SK-N-SH treated with all-trans-retinoic acid at 6 μM for 48 hours (cell line): ENCODE measurements around the gene CFAP74.

Experiments used
- ARNTL ChIP-seq: fragments of 450-650 bp; formaldehyde crosslinking; IDR thresholded peaks from 2 replicates; pipeline ENCODE4 v1.5.0; 2020; ENCODE audit warnings: low read depth, mild to moderate bottlenecking, moderate library complexity, borderline replicate concordance
- BACH2 ChIP-seq: fragments of 250-450 bp; sonication (Bioruptor Pico); IDR thresholded peaks from 2 replicates; pipeline ENCODE4 v1.9.0; 2021; ENCODE audit warnings: mild to moderate bottlenecking, borderline replicate concordance
- CSDC2 ChIP-seq: fragments of 250-450 bp; sonication (Bioruptor Pico); IDR thresholded peaks from 2 replicates; pipeline ENCODE4 v1.5.0; 2020; ENCODE audit warnings: mild to moderate bottlenecking, moderate library complexity
- ZFP30 ChIP-seq: fragments of 450-650 bp; formaldehyde crosslinking; IDR thresholded peaks from 2 replicates; pipeline ENCODE4 v1.5.0; 2022; ENCODE audit warnings: mild to moderate bottlenecking, moderate library complexity
- TF ChIP-seq, protein P1 (sequence below): fragments of 250-450 bp; sonication (Bioruptor Pico); IDR thresholded peaks from 2 replicates; pipeline ENCODE4 v1.8.0; 2020; ENCODE audit warnings: mild to moderate bottlenecking, moderate library complexity, borderline replicate concordance
- TF ChIP-seq, protein P2 (sequence below): fragments of 250-450 bp; sonication (Bioruptor Pico); IDR thresholded peaks from 2 replicates; pipeline ENCODE4 v1.5.1; 2021; ENCODE audit warnings: mild to moderate bottlenecking, moderate library complexity
- TF ChIP-seq, protein P3 (sequence below): fragments of 250-450 bp; sonication (Bioruptor Pico); IDR thresholded peaks from 2 replicates; pipeline ENCODE4 v1.5.1; 2020; ENCODE audit warnings: low read depth, mild to moderate bottlenecking, moderate library complexity

GRCh38 chr1:2000432-2000831, 3.2 kb downstream of the CFAP74 start:
- TF ChIP-seq, protein P1, sequence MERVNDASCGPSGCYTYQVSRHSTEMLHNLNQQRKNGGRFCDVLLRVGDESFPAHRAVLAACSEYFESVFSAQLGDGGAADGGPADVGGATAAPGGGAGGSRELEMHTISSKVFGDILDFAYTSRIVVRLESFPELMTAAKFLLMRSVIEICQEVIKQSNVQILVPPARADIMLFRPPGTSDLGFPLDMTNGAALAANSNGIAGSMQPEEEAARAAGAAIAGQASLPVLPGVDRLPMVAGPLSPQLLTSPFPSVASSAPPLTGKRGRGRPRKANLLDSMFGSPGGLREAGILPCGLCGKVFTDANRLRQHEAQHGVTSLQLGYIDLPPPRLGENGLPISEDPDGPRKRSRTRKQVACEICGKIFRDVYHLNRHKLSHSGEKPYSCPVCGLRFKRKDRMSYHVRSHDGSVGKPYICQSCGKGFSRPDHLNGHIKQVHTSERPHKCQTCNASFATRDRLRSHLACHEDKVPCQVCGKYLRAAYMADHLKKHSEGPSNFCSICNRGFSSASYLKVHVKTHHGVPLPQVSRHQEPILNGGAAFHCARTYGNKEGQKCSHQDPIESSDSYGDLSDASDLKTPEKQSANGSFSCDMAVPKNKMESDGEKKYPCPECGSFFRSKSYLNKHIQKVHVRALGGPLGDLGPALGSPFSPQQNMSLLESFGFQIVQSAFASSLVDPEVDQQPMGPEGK: no peak
- TF ChIP-seq ZFP30 (CRISPR knock-in tag): no peak
- TF ChIP-seq, protein P2, sequence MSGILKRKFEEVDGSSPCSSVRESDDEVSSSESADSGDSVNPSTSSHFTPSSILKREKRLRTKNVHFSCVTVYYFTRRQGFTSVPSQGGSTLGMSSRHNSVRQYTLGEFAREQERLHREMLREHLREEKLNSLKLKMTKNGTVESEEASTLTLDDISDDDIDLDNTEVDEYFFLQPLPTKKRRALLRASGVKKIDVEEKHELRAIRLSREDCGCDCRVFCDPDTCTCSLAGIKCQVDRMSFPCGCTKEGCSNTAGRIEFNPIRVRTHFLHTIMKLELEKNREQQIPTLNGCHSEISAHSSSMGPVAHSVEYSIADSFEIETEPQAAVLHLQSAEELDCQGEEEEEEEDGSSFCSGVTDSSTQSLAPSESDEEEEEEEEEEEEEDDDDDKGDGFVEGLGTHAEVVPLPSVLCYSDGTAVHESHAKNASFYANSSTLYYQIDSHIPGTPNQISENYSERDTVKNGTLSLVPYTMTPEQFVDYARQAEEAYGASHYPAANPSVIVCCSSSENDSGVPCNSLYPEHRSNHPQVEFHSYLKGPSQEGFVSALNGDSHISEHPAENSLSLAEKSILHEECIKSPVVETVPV (CRISPR knock-in tag): no peak
- TF ChIP-seq, protein P3, sequence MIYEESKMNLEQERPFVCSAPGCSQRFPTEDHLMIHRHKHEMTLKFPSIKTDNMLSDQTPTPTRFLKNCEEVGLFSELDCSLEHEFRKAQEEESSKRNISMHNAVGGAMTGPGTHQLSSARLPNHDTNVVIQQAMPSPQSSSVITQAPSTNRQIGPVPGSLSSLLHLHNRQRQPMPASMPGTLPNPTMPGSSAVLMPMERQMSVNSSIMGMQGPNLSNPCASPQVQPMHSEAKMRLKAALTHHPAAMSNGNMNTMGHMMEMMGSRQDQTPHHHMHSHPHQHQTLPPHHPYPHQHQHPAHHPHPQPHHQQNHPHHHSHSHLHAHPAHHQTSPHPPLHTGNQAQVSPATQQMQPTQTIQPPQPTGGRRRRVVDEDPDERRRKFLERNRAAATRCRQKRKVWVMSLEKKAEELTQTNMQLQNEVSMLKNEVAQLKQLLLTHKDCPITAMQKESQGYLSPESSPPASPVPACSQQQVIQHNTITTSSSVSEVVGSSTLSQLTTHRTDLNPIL (CRISPR knock-in tag): no peak
- no peak for TF ChIP-seq ARNTL (CRISPR knock-in tag)
- no peak for TF ChIP-seq BACH2 (CRISPR knock-in tag)
- TF ChIP-seq CSDC2 (CRISPR knock-in tag): no peak
